ENCODE measurements around the gene INTU.

INTU gene

DNA sequence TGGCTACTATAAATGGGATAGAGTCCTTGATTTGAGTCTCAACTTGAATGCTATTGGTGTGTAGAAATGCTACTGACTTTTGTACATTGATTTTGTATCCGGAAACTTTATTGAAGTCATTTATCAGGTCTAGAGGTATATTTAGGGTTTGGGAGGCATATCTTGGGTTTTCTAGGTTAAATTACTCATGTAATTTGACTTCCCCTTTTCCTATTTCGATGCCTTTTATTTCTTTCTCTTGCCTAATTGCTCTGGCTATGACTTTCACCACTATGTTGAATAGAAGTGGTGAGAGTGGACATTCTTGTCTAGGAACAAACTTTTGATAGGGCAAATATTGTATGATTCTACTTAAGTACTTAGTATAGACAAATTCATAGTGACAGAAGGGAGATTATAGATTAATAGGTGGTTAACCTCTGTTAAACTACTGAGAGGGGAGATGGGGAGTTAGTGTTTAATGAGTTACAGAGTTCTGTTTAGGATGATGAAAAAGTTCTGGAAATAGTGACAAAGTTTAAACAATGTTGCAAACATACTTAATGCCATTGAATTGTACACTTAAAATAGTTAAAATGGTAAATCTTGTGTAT, 126.6 kb downstream of the INTU start:
- DNase-seq: no peak

- no peak for DNase-seq
These were observed 127.1 kb downstream of the INTU start for GRCh38 chr4:127759893-127760292.

GRCh38 chr4:127771535-127772275, 138.9 kb downstream of the INTU start:
- DNase-seq: no peak

DNA sequence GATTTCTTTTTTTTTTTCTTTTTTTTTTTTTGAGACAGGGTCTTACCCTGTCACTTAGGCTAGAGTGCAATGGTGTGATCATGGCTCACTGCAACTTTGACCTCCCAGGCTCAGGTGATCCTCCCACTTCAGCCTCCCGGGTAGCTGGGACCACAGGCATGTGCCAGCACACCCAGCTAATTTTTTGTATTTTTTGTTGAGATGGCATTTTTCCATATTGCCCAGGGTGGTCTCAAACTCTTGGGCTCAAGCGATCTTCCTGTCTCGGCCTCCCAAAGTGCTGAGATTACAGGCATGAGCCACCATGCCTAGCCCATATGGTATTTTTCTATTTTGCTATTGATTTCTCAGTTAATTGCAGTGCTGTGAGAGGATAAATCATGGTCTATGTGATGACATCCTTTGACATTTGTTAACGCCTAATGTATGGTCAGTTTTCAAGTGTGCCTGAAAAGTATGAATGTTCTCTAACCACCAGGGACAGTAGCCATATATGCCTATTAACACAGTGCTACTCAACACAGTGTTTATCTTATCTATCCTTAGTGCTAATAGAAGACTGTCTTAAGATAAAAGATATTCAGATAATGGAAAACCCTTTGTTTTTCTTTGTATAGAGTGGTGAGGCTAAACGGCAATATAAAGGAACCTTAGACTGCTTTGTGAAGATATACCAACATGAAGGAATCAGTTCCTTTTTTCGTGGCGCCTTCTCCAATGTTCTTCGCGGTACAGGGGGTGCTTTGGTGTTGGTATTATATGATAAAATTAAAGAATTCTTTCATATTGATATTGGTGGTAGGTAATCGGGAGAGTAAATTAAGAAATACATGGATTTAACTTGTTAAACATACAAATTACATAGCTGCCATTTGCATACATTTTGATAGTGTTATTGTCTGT, 140.3 kb downstream of the INTU start:
- DNase-seq: no peak

DNA sequence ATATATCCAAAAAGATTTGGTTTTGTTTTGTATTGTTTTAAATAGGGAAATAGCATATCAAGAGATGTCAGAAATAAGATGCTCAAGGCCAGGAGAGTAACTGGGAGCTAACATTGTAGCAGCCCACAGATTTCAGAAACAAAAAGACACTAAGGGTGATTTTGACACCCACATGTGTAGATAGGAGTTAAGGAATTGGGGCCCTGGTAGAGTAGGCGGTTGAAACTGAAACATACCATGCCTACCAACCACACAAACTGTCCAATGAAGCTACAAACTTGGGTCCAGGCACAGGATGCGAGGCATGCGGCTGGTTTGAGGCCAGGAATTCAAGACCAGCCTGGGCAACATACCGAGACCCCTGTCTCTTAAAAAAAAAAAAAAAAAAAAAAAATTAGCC, 143.1 kb downstream of the INTU start:
- no peak for DNase-seq
